Glutamatergic neuron (in vitro differentiated cells): ENCODE measurements around the gene DEFB131B. TPM values are rescaled to one million over a fixed set of nuclear protein-coding genes. Genes with fewer than 3 reads are reported as not detected.

Experiments used
- DNase-seq: peaks from one replicate; pipeline ENCODE4 v3.0.0; 2022
- H3K27ac Mint-ChIP-seq: one replicate; pipeline ENCODE4 v1.8.0; 2020; ENCODE audit warnings: mild to moderate bottlenecking, mixed read lengths, inconsistent platforms; ENCODE audit not compliant: unreplicated experiment
- H3K27me3 Mint-ChIP-seq: one replicate; pipeline ENCODE4 v1.8.0; 2020; ENCODE audit warnings: mild to moderate bottlenecking, moderate library complexity, mixed read lengths, inconsistent platforms; ENCODE audit not compliant: unreplicated experiment
- H3K36me3 Mint-ChIP-seq: one replicate; pipeline ENCODE4 v1.8.0; 2020; ENCODE audit warnings: mild to moderate bottlenecking, mixed read lengths, inconsistent platforms; ENCODE audit not compliant: unreplicated experiment
- H3K4me1 Mint-ChIP-seq: one replicate; pipeline ENCODE4 v1.8.0; 2020; ENCODE audit warnings: mild to moderate bottlenecking, low read depth, mixed read lengths, inconsistent platforms; ENCODE audit not compliant: unreplicated experiment
- H3K4me3 Mint-ChIP-seq: one replicate; pipeline ENCODE4 v1.8.0; 2020; ENCODE audit warnings: mild to moderate bottlenecking, mixed read lengths, inconsistent platforms; ENCODE audit not compliant: unreplicated experiment
- H3K9me3 Mint-ChIP-seq: one replicate; pipeline ENCODE4 v1.8.0; 2020; ENCODE audit warnings: mild to moderate bottlenecking, moderate library complexity, mixed read lengths, inconsistent platforms; ENCODE audit not compliant: unreplicated experiment
- total RNA-seq: library from RNA; stranded (reverse); fragmentation: NEBNext Ultra II Directional; extraction: Animal tissue kit (Norgen Biotek cat#: 25700); gene quantifications from one replicate; pipeline ENCODE4 v1.2.1, GENCODE V29; 2021; ENCODE audit not compliant: unreplicated experiment
- TF ChIP-seq, protein P1 (sequence below): fragments of 200-600 bp; sonication (generic); IDR thresholded peaks from one replicate; pipeline ENCODE4 v1.5.0; 2021; ENCODE audit not compliant: partially characterized antibody, unreplicated experiment

The DEFB131B gene
- total RNA-seq, 1 donor from 2014 or later: not detected

DNA sequence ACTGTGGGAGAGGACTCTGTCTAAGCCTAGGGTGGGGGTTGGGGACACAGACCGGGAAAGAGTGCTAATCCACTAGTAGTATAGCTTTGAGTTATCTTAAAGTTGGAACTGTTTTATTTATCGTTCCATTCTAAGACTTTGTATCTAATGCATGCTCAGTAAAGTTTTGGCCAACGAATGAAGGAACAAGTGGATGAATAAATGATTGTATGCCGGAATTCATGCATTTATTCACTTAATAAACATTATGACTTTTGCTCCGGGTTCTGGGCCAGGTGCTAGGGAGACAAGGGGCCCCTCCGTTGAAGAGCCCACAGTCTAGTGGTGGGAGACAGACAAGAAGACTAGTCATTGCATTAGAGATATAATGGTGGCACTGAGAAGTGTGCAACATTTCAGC, 51.2 kb downstream of the DEFB131B start:
- H3K27me3 Mint-ChIP-seq: peaks cover 8% of the 10 kb centered on the region
- H3K36me3 Mint-ChIP-seq: no peaks in the 10 kb centered on the region
- TF ChIP-seq, protein P1, sequence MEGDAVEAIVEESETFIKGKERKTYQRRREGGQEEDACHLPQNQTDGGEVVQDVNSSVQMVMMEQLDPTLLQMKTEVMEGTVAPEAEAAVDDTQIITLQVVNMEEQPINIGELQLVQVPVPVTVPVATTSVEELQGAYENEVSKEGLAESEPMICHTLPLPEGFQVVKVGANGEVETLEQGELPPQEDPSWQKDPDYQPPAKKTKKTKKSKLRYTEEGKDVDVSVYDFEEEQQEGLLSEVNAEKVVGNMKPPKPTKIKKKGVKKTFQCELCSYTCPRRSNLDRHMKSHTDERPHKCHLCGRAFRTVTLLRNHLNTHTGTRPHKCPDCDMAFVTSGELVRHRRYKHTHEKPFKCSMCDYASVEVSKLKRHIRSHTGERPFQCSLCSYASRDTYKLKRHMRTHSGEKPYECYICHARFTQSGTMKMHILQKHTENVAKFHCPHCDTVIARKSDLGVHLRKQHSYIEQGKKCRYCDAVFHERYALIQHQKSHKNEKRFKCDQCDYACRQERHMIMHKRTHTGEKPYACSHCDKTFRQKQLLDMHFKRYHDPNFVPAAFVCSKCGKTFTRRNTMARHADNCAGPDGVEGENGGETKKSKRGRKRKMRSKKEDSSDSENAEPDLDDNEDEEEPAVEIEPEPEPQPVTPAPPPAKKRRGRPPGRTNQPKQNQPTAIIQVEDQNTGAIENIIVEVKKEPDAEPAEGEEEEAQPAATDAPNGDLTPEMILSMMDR: no peak
- H3K9me3 Mint-ChIP-seq: peaks cover 7% of the 10 kb centered on the region
- peak overlapping the region; percentile 93 for H3K27ac Mint-ChIP-seq
- DNase-seq: no peak
- peak overlapping the region; percentile 99 for H3K4me3 Mint-ChIP-seq
- peaks cover 16% of the 10 kb centered on the region for H3K4me1 Mint-ChIP-seq

DNA sequence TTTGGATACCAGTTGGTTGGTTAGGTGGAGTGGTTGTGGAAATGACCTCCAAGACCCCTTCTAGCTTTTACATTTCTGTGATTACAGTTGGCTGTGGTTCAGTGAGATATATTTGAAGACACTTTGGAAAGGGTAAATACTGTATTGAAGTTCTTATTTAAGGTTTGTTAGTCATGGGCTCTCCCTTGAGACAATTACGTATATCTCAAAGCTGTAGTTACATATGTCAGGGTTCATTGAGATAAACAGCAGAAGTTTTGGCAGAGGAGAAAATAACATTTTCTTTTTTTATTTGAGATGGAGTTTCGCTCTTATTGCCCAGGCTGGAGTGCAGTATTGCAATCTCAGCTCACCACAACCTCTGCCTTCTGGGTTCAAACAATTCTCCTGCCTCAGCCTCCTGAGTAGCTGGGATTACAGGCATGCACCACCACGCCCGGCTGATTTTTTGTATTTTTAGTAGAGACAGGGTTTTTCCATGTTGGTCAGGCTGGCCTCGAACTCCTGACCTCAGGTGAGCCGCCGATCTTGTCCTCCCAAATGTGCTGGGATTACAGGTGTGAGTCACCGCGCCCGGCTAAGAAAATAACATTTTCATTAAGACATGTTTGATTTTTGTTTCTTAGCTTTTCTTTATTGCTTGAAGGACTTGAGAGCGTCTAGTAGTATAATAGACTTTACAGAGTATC, 52.4 kb downstream of the DEFB131B start:
- no peak for DNase-seq
- Mint-ChIP-seq H3K27ac (no peak overlapping the region), H3K4me3 (peak overlapping the region; percentile 99), H3K36me3 (no peaks in the 10 kb centered on the region), H3K9me3 (peaks cover 7% of the 10 kb centered on the region), H3K4me1 (peaks cover 16% of the 10 kb centered on the region), H3K27me3 (peaks cover 8% of the 10 kb centered on the region)
- TF ChIP-seq, protein P1: no peak

DNA sequence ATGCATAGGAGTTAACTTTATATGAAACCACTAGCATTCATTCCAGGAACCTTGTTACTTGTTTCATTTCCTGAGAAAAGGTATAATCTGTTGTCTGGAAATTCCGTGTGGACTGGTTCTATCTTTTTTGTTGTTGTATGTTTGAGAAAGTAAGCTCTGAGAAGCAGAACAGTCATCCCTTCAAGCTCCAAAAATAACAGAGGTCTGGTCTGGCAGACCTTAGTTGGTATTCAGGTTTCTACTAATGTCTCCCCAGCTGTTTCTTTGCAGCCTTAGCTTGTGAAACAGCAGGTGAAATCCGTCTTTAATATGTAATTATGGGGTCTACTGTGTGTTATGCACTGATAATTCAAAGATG, 53.0 kb downstream of the DEFB131B start:
- Mint-ChIP-seq H3K4me1 (peaks cover 16% of the 10 kb centered on the region), H3K27ac (no peak overlapping the region), H3K27me3 (peaks cover 8% of the 10 kb centered on the region), H3K4me3 (no peak overlapping the region), H3K9me3 (peaks cover 7% of the 10 kb centered on the region), H3K36me3 (no peaks in the 10 kb centered on the region)
- DNase-seq: no peak
- TF ChIP-seq, protein P1: no peak

DNA sequence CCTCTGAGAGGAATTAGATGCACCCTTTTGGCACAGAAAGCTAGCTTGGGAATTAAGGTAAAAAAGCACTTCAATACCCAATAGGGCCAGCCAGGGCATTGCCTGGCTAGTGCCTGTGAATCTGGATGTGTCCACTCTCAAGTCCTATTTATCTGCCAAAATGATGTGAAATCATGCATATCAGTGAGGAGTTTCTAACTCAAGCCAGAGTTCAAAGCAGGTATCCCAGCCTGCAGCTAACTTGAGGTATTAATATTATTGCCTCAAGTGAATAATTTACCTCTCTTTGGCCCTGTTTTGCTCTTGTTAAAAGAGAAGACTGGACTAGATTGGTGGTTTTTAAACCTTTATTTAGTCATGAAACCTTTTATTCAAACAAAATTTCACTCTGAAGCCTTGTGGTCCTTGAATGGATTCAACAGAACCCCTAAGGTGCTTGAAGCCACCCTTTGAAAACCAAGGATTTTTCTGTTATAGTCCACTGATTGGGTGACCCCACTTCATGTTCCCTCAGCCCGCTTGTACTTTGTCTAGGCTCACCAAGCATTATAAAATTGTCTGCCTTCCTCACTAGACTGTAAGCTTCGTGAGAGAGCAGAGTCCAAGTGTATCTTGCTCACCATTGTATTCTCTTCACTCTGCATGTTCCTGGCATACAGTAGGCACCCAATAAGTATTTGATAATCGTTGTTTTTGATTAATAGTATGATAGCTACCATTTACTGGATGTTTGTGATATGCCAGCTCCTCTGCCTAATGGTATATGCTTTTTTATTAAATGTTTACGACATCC, 55.1 kb downstream of the DEFB131B start:
- peaks cover 15% of the 10 kb centered on the region for H3K4me1 Mint-ChIP-seq
- TF ChIP-seq, protein P1: no peak
- peaks cover 8% of the 10 kb centered on the region for H3K27me3 Mint-ChIP-seq
- no peak for DNase-seq
- peaks cover 5% of the 10 kb centered on the region for H3K9me3 Mint-ChIP-seq
- H3K36me3 Mint-ChIP-seq: no peaks in the 10 kb centered on the region
- H3K27ac Mint-ChIP-seq: no peak overlapping the region
- H3K4me3 Mint-ChIP-seq: no peak overlapping the region

Other genes with a start within 250 kb of the DEFB131B start
- not detected for gene DEFB108B, start 45.3 kb upstream of the DEFB131B start, total RNA-seq
- gene XNDC1N, start 50.1 kb downstream of the DEFB131B start, total RNA-seq: 7.6 TPM
- 40.4 TPM for gene RNF121, start 50.6 kb downstream of the DEFB131B start, total RNA-seq
- gene IL18BP, start 120.5 kb downstream of the DEFB131B start, total RNA-seq: 13.1 TPM
- gene NUMA1, start 202.1 kb downstream of the DEFB131B start, total RNA-seq: 207 TPM
- gene LRRC51, start 202.4 kb downstream of the DEFB131B start, total RNA-seq: 8.3 TPM
- 68.3 TPM for gene LAMTOR1, start 224.8 kb downstream of the DEFB131B start, total RNA-seq
- not detected for gene TOMT, start 227.5 kb downstream of the DEFB131B start, total RNA-seq
- gene ANAPC15, start 234.2 kb downstream of the DEFB131B start, total RNA-seq: 31.9 TPM